Bronchial epithelial cell (primary cell): ENCODE measurements around the gene AAK1. TPM values are rescaled to one million over a fixed set of nuclear protein-coding genes. Genes with fewer than 3 reads are reported as not detected.

Experiments
- DNase-seq: peaks from one replicate; pipeline ENCODE4 v3.0.0-alpha.2; 2010; ENCODE audit warnings: low read depth
- FAIRE-seq: peaks from 2 replicates; lab custom pipeline; 2011; peaks lifted over from hg19 to GRCh38; lab: Jason Lieb, UNC
- H3K27me3 ChIP-seq: 2 replicates; pipeline ENCODE4 v1.5.1; 2011; ENCODE audit warnings: low read length; ENCODE audit not compliant: control insufficient read depth, insufficient read depth
- H3K36me3 ChIP-seq: 2 replicates; pipeline ENCODE4 v1.5.1; 2011; ENCODE audit warnings: low read length; ENCODE audit not compliant: control insufficient read depth, insufficient read depth
- H3K4me3 ChIP-seq: 2 replicates; pipeline ENCODE4 v1.5.1; 2011; ENCODE audit warnings: mild to moderate bottlenecking, low read depth, low read length, control low read depth
- total RNA-seq: library from RNA; depleted of rRNA; stranded (reverse); fragments of >200 nt; gene quantifications from 2 replicates; pipeline ENCODE4 v1.2.1, GENCODE V29; 2014
- TF ChIP-seq, protein P1 (sequence below): IDR thresholded peaks from 2 replicates; pipeline ENCODE4 v1.5.1; 2011; ENCODE audit warnings: mild to moderate bottlenecking, moderate library complexity, low read length, control low read depth, inconsistent platforms; ENCODE audit not compliant: insufficient read depth, severe bottlenecking

Gene AAK1
- total RNA-seq, 1 donor from 2014 or later = 17.9 TPM

GRCh38 chr2:69565431-69565839 lies 78.1 kb downstream of the AAK1 start:
- TF ChIP-seq, protein P1, sequence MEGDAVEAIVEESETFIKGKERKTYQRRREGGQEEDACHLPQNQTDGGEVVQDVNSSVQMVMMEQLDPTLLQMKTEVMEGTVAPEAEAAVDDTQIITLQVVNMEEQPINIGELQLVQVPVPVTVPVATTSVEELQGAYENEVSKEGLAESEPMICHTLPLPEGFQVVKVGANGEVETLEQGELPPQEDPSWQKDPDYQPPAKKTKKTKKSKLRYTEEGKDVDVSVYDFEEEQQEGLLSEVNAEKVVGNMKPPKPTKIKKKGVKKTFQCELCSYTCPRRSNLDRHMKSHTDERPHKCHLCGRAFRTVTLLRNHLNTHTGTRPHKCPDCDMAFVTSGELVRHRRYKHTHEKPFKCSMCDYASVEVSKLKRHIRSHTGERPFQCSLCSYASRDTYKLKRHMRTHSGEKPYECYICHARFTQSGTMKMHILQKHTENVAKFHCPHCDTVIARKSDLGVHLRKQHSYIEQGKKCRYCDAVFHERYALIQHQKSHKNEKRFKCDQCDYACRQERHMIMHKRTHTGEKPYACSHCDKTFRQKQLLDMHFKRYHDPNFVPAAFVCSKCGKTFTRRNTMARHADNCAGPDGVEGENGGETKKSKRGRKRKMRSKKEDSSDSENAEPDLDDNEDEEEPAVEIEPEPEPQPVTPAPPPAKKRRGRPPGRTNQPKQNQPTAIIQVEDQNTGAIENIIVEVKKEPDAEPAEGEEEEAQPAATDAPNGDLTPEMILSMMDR = peak; percentile 84
- Histone ChIP-seq H3K36me3 (no peaks in the 10 kb centered on the region), H3K4me3 (no peak overlapping the region), H3K27me3 (no peaks in the 10 kb centered on the region)
- FAIRE-seq (peak; percentile 7), DNase-seq (peak; percentile 18)

DNA sequence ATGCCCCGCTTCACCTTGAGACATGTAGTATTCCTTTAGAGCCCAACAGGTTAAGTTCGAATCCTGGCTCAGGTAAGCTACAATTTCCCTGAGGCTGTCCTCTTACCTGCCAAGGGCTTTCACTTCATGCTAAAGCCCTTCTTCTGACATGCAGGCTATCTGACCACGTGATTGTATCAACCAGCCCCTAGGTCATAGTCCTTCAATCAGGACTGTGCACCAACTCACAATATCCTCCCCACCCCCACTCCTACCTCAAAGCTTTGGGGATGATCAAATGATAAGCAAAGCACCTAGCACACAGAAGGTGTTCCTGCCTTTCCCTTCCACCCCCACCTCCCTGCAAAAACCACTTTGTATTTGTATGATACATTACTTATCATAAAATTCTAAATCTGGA lies 78.9 kb downstream of the AAK1 start:
- DNase-seq (no peak), FAIRE-seq (no peak)
- no peaks in the 10 kb centered on the region for H3K36me3 ChIP-seq
- H3K4me3 ChIP-seq = no peak overlapping the region
- H3K27me3 ChIP-seq = no peaks in the 10 kb centered on the region
- TF ChIP-seq, protein P1 = no peak

DNA sequence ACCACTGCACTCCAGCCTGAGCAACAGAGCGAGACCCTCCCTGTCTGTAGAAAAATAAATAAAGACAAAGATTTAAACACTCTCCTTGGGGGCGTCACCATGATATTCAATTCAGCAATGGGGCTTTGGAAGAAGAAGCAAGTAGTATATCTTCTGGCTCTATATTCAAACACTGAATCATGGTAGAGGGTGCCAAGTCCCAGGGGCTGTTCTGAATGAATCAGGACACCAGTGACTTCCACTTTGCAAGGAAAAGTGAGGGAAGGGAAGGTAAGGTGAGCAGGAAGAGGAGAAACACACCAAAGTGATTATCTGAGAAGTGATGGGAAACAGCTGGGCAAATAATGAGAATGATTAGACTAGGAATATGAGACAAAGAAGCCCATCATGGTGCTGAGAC lies 80.5 kb downstream of the AAK1 start:
- no peak for FAIRE-seq
- DNase-seq = no peak
- TF ChIP-seq, protein P1 = no peak
- Histone ChIP-seq H3K36me3 (no peaks in the 10 kb centered on the region), H3K4me3 (no peak overlapping the region), H3K27me3 (no peaks in the 10 kb centered on the region)

DNA sequence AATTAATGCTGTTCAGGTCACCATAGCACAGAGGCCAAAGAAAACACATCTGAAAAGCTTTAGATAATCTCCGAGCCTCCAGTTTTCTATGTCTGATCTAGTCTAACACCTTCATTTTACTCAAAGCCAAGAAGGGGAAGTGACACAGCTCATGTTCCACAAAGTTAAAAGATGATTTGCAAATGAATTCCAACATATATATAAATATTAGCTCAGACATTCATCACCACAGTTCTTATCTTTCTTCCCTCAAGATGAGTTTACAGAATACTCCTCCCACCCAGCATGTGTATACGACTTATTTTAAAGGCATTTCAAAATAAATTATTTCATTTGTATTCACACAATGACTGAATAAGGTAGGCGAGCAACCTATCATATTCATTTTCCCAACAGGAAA lies 82.4 kb downstream of the AAK1 start:
- Histone ChIP-seq H3K36me3 (no peaks in the 10 kb centered on the region), H3K27me3 (no peaks in the 10 kb centered on the region), H3K4me3 (no peak overlapping the region)
- FAIRE-seq (no peak), DNase-seq (no peak)
- TF ChIP-seq, protein P1 = no peak

- Histone ChIP-seq H3K27me3 (no peaks in the 10 kb centered on the region), H3K36me3 (no peaks in the 10 kb centered on the region), H3K4me3 (no peak overlapping the region)
- TF ChIP-seq, protein P1 = no peak
- DNase-seq (no peak), FAIRE-seq (no peak)
Measured at GRCh38 chr2:69560147-69560482, 83.4 kb downstream of the AAK1 start.

DNA sequence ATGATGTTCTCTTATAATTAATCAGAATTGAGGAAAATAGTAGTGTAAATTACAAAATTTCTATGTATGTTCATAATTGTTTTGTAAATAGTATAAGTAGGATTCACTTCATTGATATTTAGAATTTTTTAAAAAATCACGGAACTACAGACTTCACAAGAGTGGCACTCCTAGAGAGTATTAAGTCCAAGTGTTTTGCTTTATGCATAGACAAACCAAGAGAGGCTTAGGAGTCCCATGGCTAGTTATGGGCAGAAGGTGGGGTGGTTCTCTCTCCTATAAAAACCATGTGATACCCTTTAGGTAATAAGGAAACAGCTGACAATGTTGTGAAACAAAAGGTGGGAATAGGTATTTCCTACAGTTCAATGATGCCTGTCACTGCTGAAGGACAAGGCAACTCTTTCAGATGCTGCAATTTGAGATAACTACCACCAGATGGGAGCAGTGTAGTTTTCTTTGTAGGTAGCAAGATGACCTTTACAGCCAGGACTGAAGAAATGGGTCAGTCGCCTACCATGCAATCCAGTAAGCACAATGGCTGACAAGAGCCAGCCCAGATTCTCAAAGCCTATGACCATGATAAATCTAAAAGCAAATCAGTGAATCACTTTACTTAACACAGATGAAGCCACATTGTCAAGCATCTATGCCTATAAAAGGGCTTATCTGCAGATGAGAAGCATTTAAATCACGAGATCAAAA lies 83.9 kb downstream of the AAK1 start:
- Histone ChIP-seq H3K4me3 (no peak overlapping the region), H3K27me3 (no peaks in the 10 kb centered on the region), H3K36me3 (no peaks in the 10 kb centered on the region)
- FAIRE-seq (no peak), DNase-seq (peak; percentile 68)
- TF ChIP-seq, protein P1 = peak; percentile 67
